GDM1 (cell line): ENCODE results near the gene SYNE1.
"Not testable (repeated sequence)": the region's sequence is repeated elsewhere in the genome, so short reads cannot be mapped to it uniquely, and the experiment has no call there.

Source experiments
- DNase-seq: peaks from one replicate; lab custom pipeline; 2025; lab: John Stamatoyannopoulos, UW

SYNE1 gene

DNA sequence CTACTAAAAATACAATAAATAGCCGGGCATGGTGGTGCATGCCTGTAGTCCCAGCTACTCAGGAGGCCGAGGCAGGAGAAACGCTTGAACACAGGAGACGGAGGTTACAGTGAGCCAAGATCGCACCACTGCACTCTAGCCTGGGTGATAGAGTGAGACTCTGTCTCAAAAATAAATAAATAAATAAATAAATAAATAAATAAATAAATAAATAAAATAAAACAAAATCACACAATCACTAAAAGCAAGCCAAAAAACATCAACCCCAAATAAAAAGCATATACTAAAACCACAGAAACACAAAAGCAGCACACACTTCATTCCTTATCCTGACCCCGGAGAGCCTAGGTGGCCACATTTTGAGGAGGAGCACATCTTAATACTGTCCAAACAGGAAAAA lies 498.8 kb downstream of the SYNE1 start:
- DNase-seq = not testable (repeated sequence)

DNA sequence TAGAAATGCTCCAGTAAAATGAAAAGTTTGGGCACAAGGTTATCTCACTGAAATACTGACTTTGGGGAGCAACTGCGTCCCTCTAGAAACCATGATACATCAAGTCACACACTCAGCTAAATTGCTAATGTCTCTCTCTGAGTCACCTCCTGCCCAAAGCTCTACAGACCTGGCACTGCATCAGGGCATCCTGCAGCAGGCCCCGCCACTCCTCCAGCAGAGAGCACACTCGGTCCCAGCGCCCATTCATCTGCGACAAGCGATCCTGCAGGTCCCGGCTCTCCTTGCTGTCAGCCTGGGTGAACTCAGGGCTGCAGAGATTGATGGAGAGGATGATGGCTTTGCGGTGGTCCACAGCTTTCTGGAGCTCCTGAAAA lies 500.7 kb downstream of the SYNE1 start:
- no peak for DNase-seq

DNA sequence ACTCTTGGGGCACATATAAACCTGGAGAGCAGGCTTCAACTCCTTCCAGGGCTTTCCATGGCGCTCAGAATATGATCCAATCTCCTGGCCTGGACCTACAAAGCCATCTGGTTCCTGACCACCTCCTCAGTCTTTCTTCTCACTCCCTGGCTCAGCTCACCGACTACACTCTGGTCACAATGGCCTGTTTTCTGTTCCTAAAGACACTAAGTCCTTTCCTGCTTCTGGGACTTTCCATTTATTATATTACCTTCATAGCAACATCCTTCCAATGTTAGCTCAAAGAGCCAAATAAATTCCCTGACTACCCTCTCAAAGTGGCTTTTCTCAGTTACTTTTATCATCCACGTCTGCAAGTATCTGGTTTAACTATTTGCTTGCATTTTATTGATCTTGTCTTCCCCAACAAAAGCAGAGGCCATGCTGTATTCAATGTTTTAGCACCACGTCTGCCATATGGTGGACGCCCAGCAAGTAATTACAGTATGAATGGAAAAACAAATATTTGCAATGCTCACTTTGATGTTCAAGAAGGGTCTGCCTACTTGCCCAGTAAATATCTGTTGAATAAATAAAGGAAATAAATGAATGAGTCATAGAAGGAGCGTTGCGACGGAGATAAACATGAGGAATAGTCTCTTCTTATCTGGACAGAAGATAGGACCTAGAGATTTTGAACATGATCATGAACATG lies 501.3 kb downstream of the SYNE1 start:
- no peak for DNase-seq

DNA sequence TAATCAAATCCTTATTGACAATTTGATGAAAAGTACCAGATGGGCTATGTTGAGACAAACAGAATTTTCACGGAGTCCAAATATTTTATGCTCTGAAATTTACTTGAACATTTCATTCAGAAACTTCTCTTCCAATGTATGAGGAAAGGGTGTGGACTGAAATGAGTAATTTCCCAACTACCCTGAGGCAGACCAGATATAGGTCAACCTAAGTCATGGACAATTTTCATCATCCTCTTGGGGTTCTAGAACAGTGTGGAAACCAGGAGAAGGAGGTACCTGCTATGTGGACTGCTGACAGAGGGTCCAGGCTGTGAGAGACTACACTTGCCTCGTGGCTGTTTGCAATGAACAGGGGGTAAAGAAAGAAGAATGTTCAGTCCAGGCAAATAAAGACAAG lies 506.7 kb downstream of the SYNE1 start:
- DNase-seq = no peak

DNA sequence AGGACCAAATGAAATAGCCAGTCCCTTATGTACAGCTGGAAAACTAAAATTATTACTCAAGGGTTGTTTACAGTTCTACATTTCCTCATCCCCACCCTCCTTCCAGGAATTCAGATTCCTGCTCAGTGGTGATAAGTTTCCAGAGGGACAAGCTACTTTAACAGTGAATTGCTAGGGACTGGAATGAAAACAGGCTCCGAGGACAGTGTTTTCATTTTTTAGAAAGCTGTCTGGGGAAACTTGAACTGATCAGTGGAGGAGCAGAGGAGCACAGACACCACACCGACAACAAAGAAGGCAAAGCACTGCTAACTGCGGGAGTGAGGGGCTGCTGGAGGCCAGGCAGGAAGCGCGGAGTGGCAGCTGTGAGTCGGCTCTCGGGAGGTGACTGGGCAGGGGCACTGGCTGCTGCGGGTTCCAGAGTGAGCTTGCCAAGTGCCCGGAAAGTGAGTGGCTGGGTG lies 507.4 kb downstream of the SYNE1 start:
- no peak for DNase-seq

DNA sequence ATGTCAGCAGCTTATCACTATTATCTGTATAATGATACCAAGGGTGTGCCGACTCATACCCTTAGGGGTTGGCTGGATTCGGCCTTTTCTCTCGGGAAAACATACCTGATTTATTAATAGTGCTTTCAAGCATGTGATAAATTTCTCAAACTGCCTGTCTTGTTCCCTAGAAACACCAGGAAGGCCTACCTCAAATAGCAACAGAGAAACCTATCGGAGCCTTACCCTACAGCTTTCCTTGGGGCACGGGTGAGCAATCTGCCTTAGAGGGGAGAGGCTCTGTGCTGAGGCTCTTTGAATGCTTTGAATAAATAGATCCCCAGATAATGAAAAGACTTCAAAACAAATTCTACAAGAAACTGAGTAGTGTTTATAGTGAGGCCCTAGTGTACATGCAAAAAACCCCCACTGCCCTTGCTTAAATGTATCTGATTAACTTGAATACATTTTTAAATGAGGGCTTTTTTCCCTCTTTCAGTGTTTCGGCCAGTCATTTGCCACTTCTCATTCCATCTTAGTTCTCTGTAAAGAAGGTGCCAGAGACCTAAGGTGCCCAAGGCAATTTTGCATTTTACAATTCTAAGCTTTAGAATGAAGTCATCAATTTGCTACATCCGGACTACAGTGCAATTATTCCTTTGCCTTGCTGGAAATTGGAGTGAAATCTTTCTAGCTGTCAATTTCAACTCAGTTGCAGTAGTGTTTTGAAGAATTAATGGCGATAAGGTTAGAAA lies 509.6 kb downstream of the SYNE1 start:
- no peak for DNase-seq

DNA sequence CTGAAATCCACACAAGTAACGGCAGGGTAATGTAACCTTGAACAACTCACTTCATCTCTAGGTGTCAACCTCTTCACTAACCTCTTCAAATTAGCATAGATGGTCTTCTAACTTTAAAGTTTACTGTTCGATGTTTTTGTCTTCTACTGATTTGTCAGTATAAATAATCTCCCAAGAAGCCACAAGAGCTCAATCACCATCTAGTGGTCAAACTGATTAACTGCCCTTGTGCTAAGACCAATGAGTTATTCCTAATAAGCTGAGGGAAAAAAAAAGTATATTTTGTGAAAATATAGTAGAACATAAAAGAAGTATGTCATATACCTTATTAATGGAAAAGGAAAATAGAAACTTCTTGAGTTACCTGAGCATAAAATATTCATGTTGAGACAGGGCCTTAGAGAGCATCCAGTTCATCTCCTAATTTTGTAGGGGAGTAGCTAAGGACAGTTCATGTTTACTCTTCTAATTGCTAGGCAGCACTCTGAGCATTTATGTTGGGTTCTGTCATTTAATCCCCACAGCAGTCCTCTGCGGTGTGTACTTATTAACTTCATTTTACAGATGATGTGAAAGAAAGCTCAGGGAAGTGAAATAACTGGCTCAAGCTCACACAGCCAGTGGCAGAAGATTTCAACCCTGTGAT lies 512.6 kb downstream of the SYNE1 start:
- DNase-seq = no peak

DNA sequence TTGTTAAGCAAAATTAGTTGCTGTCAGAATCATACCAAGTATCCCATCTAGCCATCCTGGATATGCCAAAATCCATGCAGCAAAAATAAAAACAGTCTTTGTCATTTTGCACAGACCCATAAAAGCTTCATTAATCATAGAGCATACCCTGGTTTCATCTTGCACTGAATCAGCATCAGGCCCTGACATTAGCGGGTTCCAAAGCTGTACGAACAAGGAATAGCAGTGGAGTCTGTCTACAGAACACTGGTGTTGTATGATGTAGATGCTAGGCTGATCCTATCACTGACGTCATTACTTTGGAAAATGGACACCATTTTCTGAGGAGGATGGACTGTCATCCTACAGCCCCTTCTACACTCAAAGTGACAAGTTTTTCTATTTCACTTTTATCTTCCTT lies 514.1 kb downstream of the SYNE1 start:
- no peak for DNase-seq

DNA sequence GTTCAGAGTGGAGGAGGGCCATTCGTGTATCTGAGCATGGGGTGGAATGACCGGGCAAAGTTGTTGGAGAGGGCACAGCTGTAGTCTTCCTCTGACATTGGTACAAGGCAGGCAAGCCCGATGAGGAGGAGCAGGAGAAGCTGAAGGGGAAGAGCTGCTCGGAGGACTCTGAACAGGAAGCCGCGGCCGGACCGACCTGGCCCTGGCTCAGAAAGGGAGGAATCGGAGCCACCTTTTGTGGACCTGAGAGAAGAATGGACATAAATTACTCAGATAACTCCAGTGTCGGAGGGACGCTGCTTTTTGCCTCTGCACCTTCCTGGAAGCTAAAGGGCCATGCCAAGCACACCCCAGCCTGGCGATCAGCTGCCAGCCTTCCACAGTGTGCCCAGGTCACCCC lies 514.7 kb downstream of the SYNE1 start:
- DNase-seq = no peak

DNA sequence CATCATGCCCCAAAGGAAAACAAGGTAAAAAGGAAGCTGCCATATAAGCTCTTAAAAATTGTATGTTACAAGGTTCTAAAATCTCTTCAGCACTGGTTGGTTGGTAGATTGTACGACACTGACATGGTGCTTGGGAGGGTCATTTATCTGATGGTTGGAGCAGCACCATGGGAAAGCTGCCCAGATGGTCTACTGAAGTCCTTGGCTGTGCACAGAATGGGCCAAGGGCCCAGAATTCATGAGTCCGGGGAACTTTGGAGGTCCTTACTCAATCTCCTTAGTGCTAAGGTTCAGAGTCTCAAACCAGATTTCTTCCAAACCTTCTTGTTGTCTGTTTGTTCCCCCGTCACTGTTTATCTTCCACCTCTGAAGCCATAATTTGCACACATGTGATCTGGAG lies 515.3 kb downstream of the SYNE1 start:
- DNase-seq = no peak

DNA sequence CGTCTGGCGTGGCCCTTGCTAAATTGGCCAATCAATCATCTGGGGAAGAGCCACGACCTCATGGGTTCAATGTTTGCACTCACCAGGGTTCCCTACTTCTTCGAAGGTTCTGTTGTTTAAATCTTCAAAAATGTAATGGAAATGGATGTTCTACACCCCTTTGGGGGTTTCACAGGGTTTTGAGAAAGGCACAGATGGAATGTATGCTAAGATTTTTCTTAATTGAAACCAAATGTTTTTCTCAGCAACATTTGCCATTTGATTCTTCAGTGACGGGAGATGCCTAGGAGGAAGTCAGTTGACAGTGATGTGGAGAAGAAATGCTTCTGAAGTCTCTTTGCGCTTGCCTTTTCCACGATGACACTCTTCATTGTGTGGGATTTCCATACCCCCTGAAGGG lies 517.3 kb downstream of the SYNE1 start:
- DNase-seq = no peak

DNA sequence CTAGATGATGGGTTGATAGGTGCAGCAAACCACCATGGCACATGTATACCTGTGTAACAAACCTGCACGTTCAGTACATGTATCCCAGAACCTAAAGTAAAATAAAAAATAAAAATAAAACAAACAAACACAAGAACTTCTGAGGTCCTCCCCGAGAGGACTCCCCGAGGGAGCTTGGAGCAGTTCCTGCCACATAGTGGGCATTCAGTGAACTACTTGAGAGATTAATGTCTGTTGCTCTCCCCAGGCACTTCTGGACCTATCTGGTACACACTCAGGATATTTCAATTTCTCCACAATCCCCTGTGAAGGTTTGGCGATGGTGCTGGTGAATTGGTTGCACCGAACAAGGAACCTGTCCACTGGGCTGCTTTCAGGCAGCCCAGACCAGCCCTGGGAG lies 518.5 kb downstream of the SYNE1 start:
- no peak for DNase-seq

DNA sequence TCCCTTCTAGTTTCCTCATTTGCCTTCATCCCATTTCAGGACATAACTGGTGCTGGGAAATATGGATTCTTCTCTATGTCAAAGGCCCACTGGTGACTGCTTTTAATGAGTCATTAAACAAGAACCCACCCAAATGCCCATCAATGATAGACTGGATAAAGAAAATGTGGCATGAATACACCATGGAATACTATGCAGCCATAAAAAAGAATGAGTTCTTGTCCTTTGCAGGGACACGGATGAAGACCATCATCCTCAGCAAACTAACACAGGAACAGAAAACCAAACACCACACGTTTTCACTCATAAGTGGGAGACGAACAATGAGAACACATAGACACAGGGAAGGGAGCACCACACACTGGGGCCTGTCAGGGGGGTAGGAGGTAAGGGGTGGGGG lies 518.9 kb downstream of the SYNE1 start:
- no peak for DNase-seq

DNA sequence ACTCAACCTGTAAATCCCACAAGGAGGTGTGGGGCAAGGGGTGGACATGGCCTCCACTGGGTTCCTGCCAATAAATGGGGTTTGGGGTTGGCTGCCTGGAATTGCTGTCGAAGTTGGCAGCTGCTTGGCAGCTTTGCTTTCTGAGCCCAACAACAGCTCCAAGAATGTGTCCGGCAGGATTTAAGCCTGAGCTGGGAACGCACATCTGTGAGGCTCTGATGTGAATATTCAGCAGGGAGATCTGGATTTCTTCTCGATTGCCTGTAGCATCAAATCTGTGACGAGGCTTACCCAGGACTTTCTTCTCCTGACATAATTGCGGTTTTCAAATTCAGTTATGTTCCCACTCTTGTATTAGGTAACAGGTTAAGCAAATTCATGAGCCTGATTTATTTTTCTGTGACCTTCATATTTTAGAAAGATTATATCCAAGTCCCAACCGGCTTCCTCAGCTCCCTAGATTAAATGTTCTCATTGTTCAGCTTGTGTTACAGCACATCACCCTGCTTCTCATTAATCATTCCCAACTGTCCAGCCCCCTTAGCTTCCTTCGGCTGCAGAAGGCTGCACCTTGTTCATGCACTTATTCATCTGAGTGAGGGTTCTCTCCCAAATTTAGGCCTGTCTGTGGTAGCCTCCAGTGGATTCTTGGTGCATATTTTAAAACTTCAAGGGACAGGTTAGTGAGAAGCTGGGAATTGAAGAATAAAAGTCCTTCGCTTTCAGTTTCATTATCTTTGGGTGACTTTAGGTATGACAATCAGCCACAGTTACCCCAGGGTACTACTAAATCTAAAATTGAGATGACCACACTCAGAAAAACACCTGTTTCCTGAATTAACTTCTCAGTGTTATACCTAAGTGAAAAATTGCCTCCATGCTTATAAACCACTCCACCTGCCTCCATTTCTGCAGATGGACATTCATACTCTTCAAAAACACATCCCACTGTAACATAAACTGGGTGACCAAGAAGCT lies 519.7 kb downstream of the SYNE1 start:
- DNase-seq = no peak

DNA sequence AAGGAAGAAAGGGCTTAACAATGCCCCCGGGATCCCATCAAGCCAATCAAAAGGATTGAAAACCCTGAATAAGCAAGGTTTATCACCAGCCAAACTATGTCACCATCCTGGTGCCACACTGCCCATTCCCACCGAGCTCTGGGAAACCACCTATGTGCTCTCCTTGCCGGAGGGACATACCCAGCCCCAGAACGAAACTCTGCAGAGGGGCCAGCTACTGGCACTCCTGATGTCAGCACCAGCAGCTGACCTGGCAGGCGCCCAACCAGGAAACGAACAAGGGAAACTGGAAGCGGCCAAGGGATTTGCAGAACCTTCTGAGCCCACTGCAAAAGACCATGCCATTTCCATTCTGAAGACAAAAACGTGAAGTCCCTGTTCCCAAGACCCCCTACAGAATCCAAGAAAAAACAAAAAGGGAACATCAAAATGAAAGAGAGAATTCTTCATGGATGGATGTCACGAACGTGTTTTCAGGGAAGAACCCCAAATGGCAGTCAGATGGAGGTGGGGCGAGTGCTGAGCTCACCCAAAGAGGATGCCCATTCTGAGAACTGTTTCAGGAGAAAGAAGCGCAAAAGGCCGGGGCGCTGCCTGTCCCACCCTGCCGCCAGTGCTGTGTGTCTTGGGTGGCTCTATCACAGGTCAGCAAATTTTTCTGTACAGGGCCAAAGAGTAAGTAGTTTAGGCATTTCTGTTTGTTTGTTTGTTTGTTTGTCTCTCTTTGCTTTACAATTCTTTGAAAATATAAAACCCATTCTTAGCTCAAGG lies 524.5 kb downstream of the SYNE1 start:
- DNase-seq = no peak

DNA sequence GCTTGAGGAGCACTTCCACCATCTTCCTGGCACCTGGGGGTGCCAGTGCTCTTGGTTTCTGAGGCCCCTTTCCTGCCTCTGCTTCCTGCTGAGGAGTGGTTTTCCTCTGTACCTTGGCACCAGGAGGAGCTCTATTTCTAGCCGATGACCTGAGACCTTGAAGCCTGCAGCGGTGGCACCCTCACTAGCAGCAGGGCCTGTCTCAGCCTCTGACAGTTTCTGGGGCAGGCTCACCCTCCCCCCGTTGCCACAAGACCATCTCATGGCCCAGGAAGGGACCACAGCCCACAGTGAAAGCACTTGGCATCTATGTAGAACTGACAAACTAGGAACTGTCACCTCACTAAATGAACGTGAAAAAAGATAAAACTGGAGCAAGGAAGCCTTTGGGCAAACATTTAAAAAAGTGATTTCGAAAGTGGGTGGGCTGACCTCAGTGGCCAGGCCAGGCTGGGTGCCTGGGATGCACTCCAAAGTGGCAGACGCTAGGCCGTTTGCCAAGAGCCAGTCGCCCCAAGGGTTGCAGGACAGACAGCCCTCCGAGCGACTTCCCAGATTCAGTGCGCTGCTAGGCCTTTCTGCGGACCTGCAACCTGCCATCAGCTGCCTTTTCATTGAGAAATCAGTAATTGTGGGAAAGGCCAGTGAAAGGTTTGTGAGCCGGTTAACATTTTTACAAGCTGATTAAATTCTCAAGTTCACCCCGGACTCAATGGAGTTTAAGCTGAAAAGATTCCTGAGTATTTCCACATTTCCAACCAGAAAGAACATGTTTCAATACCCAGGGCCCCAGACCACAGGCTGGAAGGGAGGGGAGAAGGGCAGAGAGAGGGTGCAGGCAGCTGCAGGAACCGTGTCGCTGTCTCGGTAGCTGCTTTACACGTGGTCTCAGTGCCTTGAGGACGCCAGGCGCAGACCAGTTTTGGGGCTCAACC lies 526.0 kb downstream of the SYNE1 start:
- DNase-seq = no peak

DNA sequence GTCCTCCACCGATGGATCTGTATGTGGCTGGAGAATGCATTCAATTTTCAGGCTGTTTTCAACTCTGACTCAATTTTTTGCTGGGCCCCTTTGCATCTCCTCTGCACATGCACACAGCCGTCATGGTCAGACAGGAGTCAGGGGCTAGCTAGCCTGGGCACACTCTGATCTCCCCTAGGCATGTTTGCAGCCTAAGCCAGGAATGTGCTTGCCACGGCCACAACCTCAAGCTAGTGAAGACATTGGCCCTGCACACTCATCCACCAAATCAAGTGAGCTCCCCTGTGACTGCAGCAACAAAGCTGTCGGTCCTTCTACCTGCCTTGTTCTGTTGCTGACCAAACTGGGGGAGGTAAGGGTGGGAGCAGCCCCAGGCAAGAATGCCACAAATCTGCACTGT lies 529.2 kb downstream of the SYNE1 start:
- DNase-seq = no peak

DNA sequence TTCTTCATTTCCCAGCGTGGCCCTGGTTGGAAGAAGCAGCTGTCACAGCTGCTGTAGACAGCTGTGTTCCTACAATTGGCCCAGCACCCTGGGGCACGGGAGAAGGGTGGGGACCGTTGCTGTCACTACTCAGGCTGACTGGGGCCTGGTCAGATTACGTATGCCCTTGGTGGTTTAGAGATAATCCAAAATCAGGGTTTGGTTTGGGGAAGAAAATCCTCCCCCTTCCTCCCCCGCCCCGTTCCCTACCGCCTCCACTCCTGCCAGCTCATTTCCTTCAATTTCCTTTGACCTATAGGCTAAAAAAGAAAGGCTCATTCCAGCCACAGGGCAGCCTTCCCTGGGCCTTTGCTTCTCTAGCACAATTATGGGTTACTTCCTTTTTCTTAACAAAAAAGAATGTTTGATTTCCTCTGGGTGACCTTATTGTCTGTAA lies 537.0 kb downstream of the SYNE1 start:
- no peak for DNase-seq

DNA sequence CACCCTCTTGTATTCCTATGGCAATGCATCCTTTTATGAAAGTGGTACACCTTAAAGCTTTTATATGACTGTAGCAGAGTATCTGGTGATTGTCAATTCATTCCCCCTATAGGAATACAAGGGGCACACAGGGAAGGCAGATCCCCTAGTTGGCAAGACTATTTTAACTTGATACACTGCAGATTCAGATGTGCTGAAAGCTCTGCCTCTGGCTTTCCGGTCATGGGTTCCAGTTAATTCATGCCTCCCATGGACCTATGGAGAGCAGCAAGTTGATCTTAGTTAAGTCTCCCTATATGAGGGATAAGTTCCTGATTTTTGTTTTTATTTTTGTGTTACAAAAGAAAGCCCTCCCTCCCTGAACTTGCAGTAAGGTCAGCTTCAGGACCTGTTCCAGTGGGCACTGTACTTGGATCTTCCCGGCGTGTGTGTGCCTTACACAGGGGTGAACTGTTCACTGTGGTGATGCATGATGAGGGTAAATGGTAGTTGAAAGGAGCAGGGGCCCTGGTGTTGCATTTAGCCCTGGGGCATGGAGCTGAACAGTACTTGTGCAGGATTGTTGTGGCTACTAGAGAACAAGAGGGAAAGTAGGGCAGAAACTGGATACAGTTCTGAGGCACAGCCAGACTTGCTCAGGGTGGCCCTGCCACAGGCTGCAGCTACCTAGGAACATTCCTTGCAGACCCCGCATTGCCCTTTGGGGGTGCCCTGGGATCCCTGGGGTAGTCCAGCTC lies 537.5 kb downstream of the SYNE1 start:
- DNase-seq = no peak
